ENCODE data around the gene BTBD9.

DNA sequence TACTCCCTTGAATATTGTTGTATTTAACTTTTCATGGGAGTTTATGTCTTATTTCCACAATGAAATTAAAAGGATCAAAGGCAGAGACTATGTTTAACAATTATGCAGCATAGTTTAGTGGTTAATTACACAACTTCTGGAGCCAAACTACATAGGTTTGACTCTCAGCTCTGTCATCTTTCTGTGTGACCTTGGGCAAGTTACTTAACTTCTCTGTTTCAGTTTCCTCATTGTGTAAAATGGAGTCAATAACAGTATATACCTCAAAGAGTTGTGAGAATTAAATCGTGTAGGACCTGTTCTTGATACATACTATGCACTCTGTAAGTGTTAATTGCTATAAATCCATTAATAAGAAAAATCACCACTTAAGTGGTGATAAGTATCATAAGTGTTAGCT lies 48.3 kb downstream of the BTBD9 start:
- no peak for TF ChIP-seq CTCF (IDR thresholded peaks at IDR 0.05)
- no peak for TF ChIP-seq POLR2A (IDR thresholded peaks at IDR 0.05)
- no peak for TF ChIP-seq POLR2AphosphoS5 (IDR thresholded peaks at IDR 0.05; ENCODE audit: insufficient read depth in 1 of 2, low read depth in 1 of 2)

Measured in vagina (tissue), 2 donors.